BJ (cell line): ENCODE data around the gene UBAC2. TPM values are rescaled to one million over a fixed set of nuclear protein-coding genes. Genes with fewer than 3 reads are reported as not detected.
A peak's percentile ranks its signal among the peaks of the same experiment; 100 is the strongest.

Experiments
- CTCF ChIA-PET: fragments of 350-600 bp; formaldehyde crosslinking; extraction: SDS; loops from one replicate; lab custom pipeline; 2021; ENCODE audit warnings: antibody characterized with exemption, inconsistent platforms; lab: Yijun Ruan, JAX
- POLR2A ChIA-PET: fragments of 300-600 bp; sonication (Branson Sonifier 250); formaldehyde crosslinking; extraction: SDS; loops from one replicate; lab custom pipeline; 2021; ENCODE audit warnings: antibody characterized with exemption; lab: Charles Lee
- DNase-seq: peaks from one replicate; pipeline ENCODE4 v3.0.0-alpha.2; 2011; ENCODE audit warnings: low read depth
- H3K27me3 ChIP-seq: 2 replicates; pipeline ENCODE4 v1.6.0; 2011; ENCODE audit warnings: low read length; ENCODE audit not compliant: control insufficient read depth, insufficient read depth
- H3K36me3 ChIP-seq: 2 replicates; pipeline ENCODE4 v1.5.1; 2011; ENCODE audit warnings: low read length; ENCODE audit not compliant: control insufficient read depth, insufficient read depth
- H3K4me3 ChIP-seq: 2 replicates; pipeline ENCODE4 v1.5.1; 2011; ENCODE audit warnings: low read depth, mild to moderate bottlenecking, control low read depth, low read length
- polyA plus RNA-seq: library from polyadenylated mRNA; depleted of rRNA; stranded (reverse); fragments of >200 nt; gene quantifications from 2 replicates; pipeline ENCODE4 v1.2.3, GENCODE V29; 2011
- TF ChIP-seq, protein P1 (sequence below): IDR thresholded peaks from 2 replicates; pipeline ENCODE4 v1.5.1; 2011; ENCODE audit warnings: low read depth, mild to moderate bottlenecking, control low read depth, inconsistent platforms, low read length, moderate library complexity; ENCODE audit not compliant: insufficient read depth

The UBAC2 gene
- polyA plus RNA-seq, 1 experiment: 84.7 TPM

DNA sequence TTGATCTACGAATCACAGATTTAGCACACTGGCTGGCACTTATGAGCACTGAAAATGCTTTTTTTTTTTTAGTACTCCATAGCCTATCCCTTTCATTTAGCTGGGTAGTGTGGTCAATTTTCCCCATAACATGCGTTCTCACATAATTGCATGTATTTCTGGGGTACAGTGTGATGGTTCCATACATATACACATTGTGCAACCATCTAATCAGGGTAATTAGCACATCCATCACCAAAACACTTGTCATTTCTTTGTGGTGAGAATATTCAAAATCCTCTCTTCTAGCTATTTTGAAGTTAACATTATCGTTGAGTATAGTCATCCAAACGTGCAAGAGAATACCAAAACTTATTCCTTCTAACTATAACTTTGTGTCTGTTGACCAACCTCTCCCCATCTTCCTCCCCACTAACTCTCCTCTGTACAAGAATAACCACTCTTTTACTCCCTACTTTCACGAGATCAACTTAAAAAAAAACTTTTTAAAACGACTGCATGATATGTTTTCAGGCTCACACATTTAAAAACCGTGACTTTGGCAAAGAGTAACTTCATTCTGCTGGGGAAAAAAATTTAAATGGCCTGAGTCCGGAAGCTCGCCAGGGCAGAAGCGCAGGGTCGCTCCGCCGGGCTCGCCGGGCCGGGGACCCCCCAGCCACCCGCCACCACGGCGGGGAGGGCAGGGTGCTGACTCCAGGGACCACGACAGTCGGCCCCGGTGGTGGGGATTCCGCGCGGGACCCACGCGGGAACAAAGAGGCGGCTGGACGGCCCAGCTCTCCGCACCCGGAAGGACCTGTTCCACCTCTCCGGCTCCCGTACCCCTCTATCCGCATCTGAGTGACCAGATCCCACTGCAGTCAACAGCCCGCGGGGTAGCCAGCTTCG lies 868 bp upstream of the UBAC2 start:
- H3K27me3 ChIP-seq: no peaks in the 10 kb centered on the region
- H3K36me3 ChIP-seq: no peaks in the 10 kb centered on the region
- peak overlapping the region; percentile 97 for H3K4me3 ChIP-seq
- POLR2A ChIA-PET: no interaction called here
- no peak for DNase-seq
- CTCF ChIA-PET: interaction anchor here (0.8 to 6.4 kb wide), 9 partner anchors 12 to 237 kb away, joined by 4 to 66 read pairs (median 6); no protein-coding TSS in a partner anchor
- TF ChIP-seq, protein P1, sequence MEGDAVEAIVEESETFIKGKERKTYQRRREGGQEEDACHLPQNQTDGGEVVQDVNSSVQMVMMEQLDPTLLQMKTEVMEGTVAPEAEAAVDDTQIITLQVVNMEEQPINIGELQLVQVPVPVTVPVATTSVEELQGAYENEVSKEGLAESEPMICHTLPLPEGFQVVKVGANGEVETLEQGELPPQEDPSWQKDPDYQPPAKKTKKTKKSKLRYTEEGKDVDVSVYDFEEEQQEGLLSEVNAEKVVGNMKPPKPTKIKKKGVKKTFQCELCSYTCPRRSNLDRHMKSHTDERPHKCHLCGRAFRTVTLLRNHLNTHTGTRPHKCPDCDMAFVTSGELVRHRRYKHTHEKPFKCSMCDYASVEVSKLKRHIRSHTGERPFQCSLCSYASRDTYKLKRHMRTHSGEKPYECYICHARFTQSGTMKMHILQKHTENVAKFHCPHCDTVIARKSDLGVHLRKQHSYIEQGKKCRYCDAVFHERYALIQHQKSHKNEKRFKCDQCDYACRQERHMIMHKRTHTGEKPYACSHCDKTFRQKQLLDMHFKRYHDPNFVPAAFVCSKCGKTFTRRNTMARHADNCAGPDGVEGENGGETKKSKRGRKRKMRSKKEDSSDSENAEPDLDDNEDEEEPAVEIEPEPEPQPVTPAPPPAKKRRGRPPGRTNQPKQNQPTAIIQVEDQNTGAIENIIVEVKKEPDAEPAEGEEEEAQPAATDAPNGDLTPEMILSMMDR: no peak

DNA sequence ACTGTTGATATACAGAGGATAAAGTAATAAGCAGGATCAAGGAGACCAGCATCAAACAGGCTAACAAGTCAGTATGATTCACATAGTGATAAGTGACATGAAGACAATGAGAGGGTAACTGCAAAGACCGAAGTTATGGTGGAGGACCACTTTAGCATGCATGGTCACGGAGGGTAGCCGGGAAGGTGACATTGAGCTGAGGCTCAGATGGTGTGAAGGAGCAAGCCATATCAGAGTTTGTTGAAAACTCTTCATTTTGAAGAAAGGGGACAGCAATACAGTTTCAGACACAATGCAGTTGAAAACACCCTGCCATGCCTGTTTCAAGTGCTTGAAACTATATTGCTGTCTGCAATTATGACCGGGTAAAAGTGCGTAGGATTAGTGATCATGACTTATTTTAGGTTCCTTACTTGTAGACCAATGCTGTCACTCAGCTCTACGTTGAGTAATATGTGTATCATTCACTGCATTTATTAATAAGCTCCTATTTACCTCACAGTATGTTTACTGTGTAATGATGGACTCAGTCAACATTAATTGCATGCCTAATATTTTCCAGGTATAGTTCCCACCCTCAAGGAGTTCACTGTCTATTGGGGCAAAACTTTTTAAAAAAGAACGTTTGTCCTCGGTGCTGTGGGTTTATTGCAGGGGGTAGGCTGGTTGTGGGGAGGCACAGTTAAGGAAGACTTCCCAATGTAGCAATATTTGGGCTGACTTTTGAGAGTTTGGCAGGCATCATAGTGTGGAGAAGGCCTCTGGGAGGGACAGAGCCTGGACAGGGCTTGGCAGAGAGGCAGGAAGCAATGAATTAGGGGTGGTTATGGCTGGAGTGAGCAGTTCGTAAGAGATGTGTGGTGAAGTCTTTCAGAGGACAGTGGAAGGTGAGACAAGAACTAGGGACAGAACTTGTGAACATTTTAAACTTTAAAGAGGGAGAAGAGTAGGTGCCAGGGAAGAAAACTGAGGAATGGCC lies 3.2 kb downstream of the UBAC2 start:
- no peaks in the 10 kb centered on the region for H3K27me3 ChIP-seq
- DNase-seq: no peak
- ChIA-PET CTCF (interaction anchor here (0.6 kb wide), 2 partner anchors 45 kb away, joined by 3 read pairs; no protein-coding TSS in a partner anchor), POLR2A (no interaction called here)
- no peaks in the 10 kb centered on the region for H3K36me3 ChIP-seq
- no peak overlapping the region for H3K4me3 ChIP-seq
- TF ChIP-seq, protein P1: no peak

DNA sequence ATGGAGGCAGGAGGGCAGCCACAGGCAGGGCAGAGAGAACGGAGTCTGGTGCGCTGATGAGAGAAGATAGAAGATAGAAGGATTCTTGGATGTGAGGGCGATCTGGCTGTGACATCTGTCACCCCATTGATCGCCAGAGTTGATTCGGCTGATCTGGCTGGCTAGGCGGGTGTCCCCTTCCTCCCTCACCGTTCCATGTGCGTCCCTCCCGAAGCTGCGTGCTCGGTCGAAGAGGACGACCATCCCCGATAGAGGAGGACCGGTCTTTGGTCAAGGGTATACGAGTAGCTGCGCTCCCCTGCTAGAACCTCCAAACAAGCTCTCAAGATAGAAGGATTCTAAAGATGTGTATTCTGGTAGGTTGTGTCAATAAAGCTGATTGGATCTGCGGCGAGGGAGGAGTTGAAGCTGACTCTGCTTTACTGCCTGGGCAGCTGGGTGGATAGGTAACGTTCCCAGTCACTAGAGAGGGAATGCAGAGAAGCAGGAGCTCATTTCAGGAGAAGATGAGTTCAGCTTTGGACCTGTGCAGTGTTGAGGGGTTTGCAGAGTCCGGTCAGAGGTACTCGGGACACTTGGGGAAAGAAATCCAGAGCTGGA lies 5.1 kb downstream of the UBAC2 start:
- no peaks in the 10 kb centered on the region for H3K27me3 ChIP-seq
- TF ChIP-seq, protein P1: no peak
- DNase-seq: no peak
- POLR2A ChIA-PET: no interaction called here
- H3K4me3 ChIP-seq: no peak overlapping the region
- CTCF ChIA-PET: interaction anchor here (1.3 kb wide), 1 partner anchor 28 kb away, joined by 3 read pairs; no protein-coding TSS in a partner anchor
- H3K36me3 ChIP-seq: no peaks in the 10 kb centered on the region

DNA sequence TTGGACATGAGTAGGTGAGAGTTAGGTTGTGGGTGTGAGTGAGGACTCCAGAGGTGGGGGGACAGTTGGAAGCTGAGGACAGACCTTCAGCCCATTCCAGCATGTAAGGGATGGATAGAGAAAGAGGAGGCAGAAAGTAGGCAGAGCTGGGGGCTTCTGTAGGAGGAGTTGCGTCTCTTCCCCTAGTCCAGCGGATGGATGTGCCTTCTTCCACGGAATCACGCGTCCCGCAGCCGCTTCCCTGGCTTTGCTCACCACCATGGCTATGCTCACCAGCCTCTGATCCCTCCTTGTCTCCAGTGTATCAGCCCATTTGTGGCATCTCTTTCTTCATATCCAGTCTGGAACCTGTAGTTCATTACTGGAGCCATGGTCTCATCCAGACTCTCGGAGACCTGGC lies 5.6 kb downstream of the UBAC2 start:
- no peaks in the 10 kb centered on the region for H3K27me3 ChIP-seq
- CTCF ChIA-PET: interaction anchor here (1.3 to 1.7 kb wide), 2 partner anchors 29 kb away, joined by 3 to 5 read pairs; no protein-coding TSS in a partner anchor
- TF ChIP-seq, protein P1: no peak
- no peak for DNase-seq
- no peaks in the 10 kb centered on the region for H3K36me3 ChIP-seq
- POLR2A ChIA-PET: no interaction called here
- no peak overlapping the region for H3K4me3 ChIP-seq
